ENCODE measurements around the gene DYNC1H1. TPM values are rescaled to one million over a fixed set of nuclear protein-coding genes. Genes with fewer than 3 reads are reported as not detected.

The DYNC1H1 gene
- total and polyA plus RNA-seq, 2 of the 13 experiments (the other 11 are each of a cell fraction or from before 2014, with no cell fraction given) = 74.4 to 239 TPM

GRCh38 chr14:102087762-102088011 is 123.3 kb downstream of the DYNC1H1 start (continued):
- no peak for TF ChIP-seq ZNF687 (CRISPR knock-in tag; IDR thresholded peaks at IDR 0.05)

GRCh38 chr14:102088012-102088792 is 123.8 kb downstream of the DYNC1H1 start:
- CTCF ChIA-PET (ENCODE audit: low intra/inter-chr PET ratio, low total read pairs) = no interaction called here
- H3K9me3 ChIP-seq (ENCODE audit: low read length) = no peaks in the 10 kb centered on the region
- no peak for DNase-seq (ENCODE audit: low spot score)
- H3K36me3 ChIP-seq (replicated peaks in 1 of 2; ENCODE audit: control insufficient read depth in 1 of 2, insufficient read depth in 2 of 2, low read length in 2 of 2) = peaks cover 14 to 18% of the 10 kb centered on the region in 2 experiments
- H3K4me3 ChIP-seq (replicated peaks in 1 of 3; ENCODE audit: insufficient read depth in 1 of 3, low read depth in 2 of 3, low read length in 3 of 3) = peak overlapping the region in 2 of 3 experiments; percentile 75; a peak in 2 of 6 replicates
- H3K79me2 ChIP-seq (ENCODE audit: insufficient read depth, low read length) = peaks cover 36% of the 10 kb centered on the region
- POLR2A ChIA-PET = interaction anchor here (0.7 to 1.6 kb wide), 2 partner anchors 10 to 229 kb away, joined by 4 read pairs; no protein-coding TSS in a partner anchor
- TF ChIP-seq ZBTB33 (CRISPR knock-in tag; IDR thresholded peaks at IDR 0.05) (0 out of 2 replicates have a peak, but pooled peaks have one; percentile 5), ZNF780A (CRISPR knock-in tag; IDR thresholded peaks at IDR 0.05) (no peak), ZNF749 (CRISPR knock-in tag; IDR thresholded peaks at IDR 0.05; ENCODE audit: borderline replicate concordance) (no peak), ZNF18 (CRISPR knock-in tag; IDR thresholded peaks at IDR 0.05; ENCODE audit: insufficient replicate concordance) (no peak), AGO2 (optimal IDR thresholded peaks at IDR 0.05; ENCODE audit: low read depth, low read length) (peak; percentile 84), RBFOX2 (IDR thresholded peaks at IDR 0.05; ENCODE audit: low read depth, low read length) (peak; percentile 51), ZBTB38 (CRISPR knock-in tag; IDR thresholded peaks at IDR 0.05) (0 out of 2 replicates have a peak, but pooled peaks have one; percentile 25), ISL2 (CRISPR knock-in tag; IDR thresholded peaks at IDR 0.05) (no peak), CBX5 (CRISPR knock-in tag; IDR thresholded peaks at IDR 0.05; ENCODE audit: borderline replicate concordance) (no peak)
- H4K20me1 ChIP-seq (ENCODE audit: insufficient read depth, low read length) = peaks cover 25% of the 10 kb centered on the region
- no peak overlapping the region for H2AFZ ChIP-seq (ENCODE audit: low read length)
- in situ Hi-C loops (cut with HindIII; ENCODE audit: extremely low pct_ligation_motif_present, low pct_unique_long_range_greater_than_20kb) = loop anchor here (25.0 kb wide), 1 partner anchor 376 kb away; no protein-coding TSS in a partner anchor
- intact Hi-C loops (cut with micrococcal nuclease; ENCODE audit: unreplicated experiment) = no loop called here
- no peaks in the 10 kb centered on the region; a peak in 1 of 5 replicates for H3K27me3 ChIP-seq (ENCODE audit: control insufficient read depth in 1 of 2, insufficient read depth in 2 of 2, low read length in 2 of 2)
- no TSS peak for BruUV-seq (replicated peaks)
- no peak for FAIRE-seq
- H3K27ac ChIP-seq (ENCODE audit: extremely low read length, insufficient read depth, low read length) = no peak overlapping the region
- peak overlapping the region; percentile 89 for H3K9ac ChIP-seq (ENCODE audit: insufficient read depth, low read depth, low read length)
- WGBS (ENCODE audit: low lambda C conversion rate) = 95% methylated on average over 39 of the region's 39 CpGs
- peak overlapping the region; percentile 94 for H3K4me2 ChIP-seq (ENCODE audit: low read depth, low read length)
- peaks cover 37% of the 10 kb centered on the region for H3K4me1 ChIP-seq (ENCODE audit: insufficient read depth, low read length)
- ATAC-seq = no peak
